Effector memory CD4-positive, alpha-beta T cell (primary cell): Measurements from ENCODE around the gene IQUB.
A peak's percentile ranks its signal among the peaks of the same experiment; 100 is the strongest.

Experiments used
- DNase-seq, 3 donors: peaks; one replicate each; pipeline ENCODE4 v3.0.0-alpha.2; 2020
- H3K27ac ChIP-seq: 2 replicates; pipeline ENCODE4 v1.7.0; 2013; ENCODE audit warnings: mild to moderate bottlenecking, low read length, moderate library complexity; ENCODE audit not compliant: insufficient read depth, poor library complexity, severe bottlenecking
- H3K27me3 ChIP-seq: replicated peaks from 2 replicates; pipeline ENCODE4 v1.7.0; 2013; ENCODE audit warnings: mild to moderate bottlenecking, low read length; ENCODE audit not compliant: insufficient read depth, control insufficient read depth, poor library complexity, severe bottlenecking
- H3K36me3 ChIP-seq: 2 replicates; pipeline ENCODE4 v1.7.0; 2013; ENCODE audit warnings: mild to moderate bottlenecking, low read length, moderate library complexity; ENCODE audit not compliant: control insufficient read depth, insufficient read depth
- H3K4me1 ChIP-seq: 2 replicates; pipeline ENCODE4 v1.7.0; 2013; ENCODE audit warnings: low read length, mild to moderate bottlenecking; ENCODE audit not compliant: control insufficient read depth, insufficient read depth, poor library complexity, severe bottlenecking
- H3K4me3 ChIP-seq: 2 replicates; pipeline ENCODE4 v1.7.0; 2013; ENCODE audit warnings: low read length, low read depth, mild to moderate bottlenecking; ENCODE audit not compliant: insufficient read depth, poor library complexity, severe bottlenecking
- H3K9me3 ChIP-seq: 2 replicates; pipeline ENCODE4 v1.7.0; 2013; ENCODE audit warnings: mild to moderate bottlenecking, low read length, moderate library complexity; ENCODE audit not compliant: control insufficient read depth

The IQUB gene

DNA sequence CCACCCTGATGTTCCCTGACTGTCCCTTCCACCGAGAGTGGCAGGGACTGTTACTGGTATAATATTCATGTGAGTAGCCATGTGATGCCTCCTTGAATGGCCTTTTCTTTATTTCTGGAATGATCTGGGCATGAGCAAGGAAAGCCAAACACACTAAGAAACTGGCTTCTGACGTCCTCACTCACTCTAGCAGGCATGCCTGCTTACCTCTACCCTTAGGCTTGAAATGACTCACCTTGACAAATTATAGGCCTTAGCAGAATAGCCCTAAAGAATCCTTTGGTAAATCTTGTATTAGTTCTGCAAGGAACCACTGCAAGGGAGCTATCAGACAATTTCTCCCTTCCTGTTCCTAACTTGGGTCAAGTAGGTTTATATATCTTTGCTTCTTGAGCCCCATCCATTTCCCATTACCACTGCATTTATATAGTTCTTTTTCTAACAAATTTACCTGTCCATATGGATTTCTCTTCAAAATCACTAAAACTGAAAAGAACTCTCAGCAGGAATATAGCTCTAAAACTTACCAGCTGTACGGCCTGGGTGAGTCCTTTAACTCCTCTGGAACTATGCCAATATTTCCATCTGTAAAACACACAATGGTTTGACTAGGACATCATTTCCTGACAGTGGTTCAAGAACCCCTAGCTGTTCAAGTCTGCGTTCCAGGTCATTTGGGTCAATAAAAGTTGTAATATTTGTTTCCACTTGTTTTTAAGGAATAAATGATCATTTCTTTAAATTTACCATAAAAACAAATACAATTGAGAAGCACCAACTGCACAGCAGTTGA lies 36.2 kb upstream of the IQUB start:
- no peak overlapping the region for H3K27ac ChIP-seq
- H3K4me1 ChIP-seq = no peaks in the 10 kb centered on the region
- DNase-seq = no peak
- H3K4me3 ChIP-seq = no peak overlapping the region
- no peaks in the 10 kb centered on the region for H3K9me3 ChIP-seq
- no peaks in the 10 kb centered on the region for H3K27me3 ChIP-seq
- H3K36me3 ChIP-seq = no peaks in the 10 kb centered on the region

DNA sequence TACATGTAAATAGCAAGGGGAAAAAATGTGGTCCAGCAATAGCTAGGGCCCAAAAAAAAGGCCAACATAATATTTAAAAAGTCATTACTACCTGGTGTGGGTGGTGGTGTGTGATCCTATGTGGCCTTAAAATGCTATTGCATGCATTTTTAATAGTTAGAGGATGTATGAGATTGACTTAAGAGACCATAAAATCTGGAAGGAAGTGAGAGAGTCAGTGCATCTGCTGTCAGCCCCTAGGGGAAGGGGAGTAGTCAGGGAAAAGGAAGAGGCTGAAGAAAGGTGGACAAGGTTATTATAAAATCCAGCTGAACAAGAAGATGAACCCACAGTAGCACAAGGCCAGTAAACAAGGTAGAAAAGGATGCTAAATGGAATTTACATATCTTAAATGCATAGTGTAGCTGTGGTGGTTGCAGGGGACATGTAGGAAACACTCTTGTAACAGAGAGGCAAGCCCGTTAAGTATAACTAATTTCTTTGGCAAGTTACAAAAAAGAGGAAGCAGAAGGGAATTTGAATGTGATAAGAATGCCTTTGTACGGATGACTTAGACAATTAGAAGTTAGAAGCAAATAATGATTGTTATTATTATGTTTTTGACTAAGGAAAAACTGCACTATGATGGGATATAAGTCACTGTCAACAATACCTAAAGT lies 35.1 kb upstream of the IQUB start:
- no peaks in the 10 kb centered on the region for H3K27me3 ChIP-seq
- no peaks in the 10 kb centered on the region for H3K9me3 ChIP-seq
- H3K4me1 ChIP-seq = no peaks in the 10 kb centered on the region
- DNase-seq = no peak
- H3K4me3 ChIP-seq = no peak overlapping the region
- H3K36me3 ChIP-seq = no peaks in the 10 kb centered on the region
- no peak overlapping the region for H3K27ac ChIP-seq

- Histone ChIP-seq H3K36me3 (no peaks in the 10 kb centered on the region), H3K27ac (no peak overlapping the region), H3K9me3 (no peaks in the 10 kb centered on the region), H3K4me3 (no peak overlapping the region), H3K4me1 (no peaks in the 10 kb centered on the region), H3K27me3 (no peaks in the 10 kb centered on the region)
- DNase-seq = no peak
Measured at GRCh38 chr7:123562121-123562520, 27.7 kb upstream of the IQUB start.

DNA sequence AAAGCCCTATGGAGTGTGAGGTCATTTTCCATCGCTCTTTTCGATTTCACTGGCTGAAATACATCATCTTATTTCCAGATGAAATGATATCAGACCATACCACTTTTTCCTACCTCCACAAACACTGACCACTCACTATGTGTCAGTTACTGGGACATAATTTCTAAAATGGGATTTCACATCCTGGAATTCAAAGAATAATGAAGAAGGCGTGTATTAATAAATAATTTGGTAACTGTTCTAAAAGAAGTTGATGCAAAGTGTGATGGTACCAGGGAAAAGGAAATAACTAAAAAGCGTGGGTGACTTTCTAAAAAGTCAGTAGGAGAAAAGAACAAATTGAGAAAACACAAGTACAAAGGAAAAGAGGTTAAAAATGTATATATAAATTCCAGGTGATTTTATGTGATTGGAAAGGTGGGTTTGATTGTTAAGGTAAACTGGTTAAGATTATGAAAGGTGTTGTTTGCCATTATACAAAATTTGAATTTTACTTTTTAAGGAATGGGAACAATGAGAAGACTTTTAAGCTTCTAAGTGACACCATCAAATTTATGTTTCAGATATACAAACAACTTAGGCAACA lies 24.0 kb upstream of the IQUB start:
- Histone ChIP-seq H3K4me3 (peak overlapping the region; percentile 83), H3K27ac (peak overlapping the region; percentile 76), H3K36me3 (no peaks in the 10 kb centered on the region), H3K27me3 (no peaks in the 10 kb centered on the region), H3K4me1 (peaks cover 9% of the 10 kb centered on the region), H3K9me3 (no peaks in the 10 kb centered on the region)
- no peak for DNase-seq

GRCh38 chr7:123557398-123558288 lies 23.2 kb upstream of the IQUB start, which contains the start of gene NDUFA5:
Gene NDUFA5 (minus strand): TSS chr7:123557818. CDS start chr7:123557795, 23 bp downstream.
- peak; percentile 94 to 97 (median 95) for DNase-seq
- Histone ChIP-seq H3K27ac (peak within 1 kb of the TSS; percentile 76), H3K27me3 (no peaks in the 10 kb centered on the region), H3K9me3 (no peaks in the 10 kb centered on the region), H3K4me3 (peak within 1 kb of the TSS; percentile 83), H3K36me3 (peaks cover 5% of the 10 kb centered on the region), H3K4me1 (peaks cover 9% of the 10 kb centered on the region)

DNA sequence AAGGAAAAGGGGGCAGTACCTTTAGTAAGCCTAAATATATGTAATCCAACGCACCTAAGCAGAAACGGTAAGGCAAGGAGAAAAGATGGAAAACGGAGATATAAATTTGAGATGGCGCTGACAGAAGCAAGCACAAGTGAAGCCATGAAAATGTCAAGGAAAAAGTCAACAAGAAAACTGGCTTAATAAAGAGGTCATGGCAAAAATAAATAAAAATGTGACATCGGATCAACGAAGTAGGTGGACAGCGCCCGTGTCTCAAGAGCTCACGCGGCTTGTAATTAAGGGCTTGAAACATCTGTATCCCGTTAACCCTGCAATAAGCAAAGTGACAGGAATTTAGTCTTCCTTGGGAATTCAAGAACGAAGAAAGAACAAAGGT lies 22.6 kb upstream of the IQUB start:
- Histone ChIP-seq H3K36me3 (peaks cover 5% of the 10 kb centered on the region), H3K9me3 (no peaks in the 10 kb centered on the region), H3K4me1 (peaks cover 9% of the 10 kb centered on the region), H3K27ac (peak overlapping the region; percentile 76), H3K4me3 (peak overlapping the region; percentile 83), H3K27me3 (no peaks in the 10 kb centered on the region)
- DNase-seq = no peak

GRCh38 chr7:123555484-123555883 lies 21.1 kb upstream of the IQUB start:
- Histone ChIP-seq H3K27me3 (no peaks in the 10 kb centered on the region), H3K4me1 (peaks cover 9% of the 10 kb centered on the region), H3K36me3 (peaks cover 5% of the 10 kb centered on the region), H3K4me3 (no peak overlapping the region), H3K27ac (no peak overlapping the region), H3K9me3 (no peaks in the 10 kb centered on the region)
- no peak for DNase-seq

DNA sequence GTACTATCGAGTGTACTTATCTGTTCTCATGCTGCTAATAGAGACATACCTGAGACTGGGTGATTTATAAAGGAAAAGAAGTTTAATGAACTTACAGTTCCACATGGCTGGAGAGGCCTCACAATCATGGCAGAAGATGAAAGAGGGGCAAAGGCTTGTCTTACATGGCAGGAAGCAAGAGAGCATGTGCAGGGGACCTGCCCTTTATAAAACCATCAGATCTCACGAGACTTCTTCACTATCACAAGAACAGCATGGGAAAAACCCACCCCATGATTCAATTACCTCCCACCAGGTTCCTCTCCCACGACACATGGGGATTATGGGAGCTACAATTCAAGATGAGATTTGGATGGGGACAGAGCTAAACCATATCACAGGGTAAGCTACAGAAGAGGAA lies 18.8 kb upstream of the IQUB start:
- Histone ChIP-seq H3K4me1 (peaks cover 9% of the 10 kb centered on the region), H3K4me3 (no peak overlapping the region), H3K27ac (no peak overlapping the region), H3K9me3 (no peaks in the 10 kb centered on the region), H3K36me3 (peaks cover 11% of the 10 kb centered on the region), H3K27me3 (no peaks in the 10 kb centered on the region)
- no peak for DNase-seq

DNA sequence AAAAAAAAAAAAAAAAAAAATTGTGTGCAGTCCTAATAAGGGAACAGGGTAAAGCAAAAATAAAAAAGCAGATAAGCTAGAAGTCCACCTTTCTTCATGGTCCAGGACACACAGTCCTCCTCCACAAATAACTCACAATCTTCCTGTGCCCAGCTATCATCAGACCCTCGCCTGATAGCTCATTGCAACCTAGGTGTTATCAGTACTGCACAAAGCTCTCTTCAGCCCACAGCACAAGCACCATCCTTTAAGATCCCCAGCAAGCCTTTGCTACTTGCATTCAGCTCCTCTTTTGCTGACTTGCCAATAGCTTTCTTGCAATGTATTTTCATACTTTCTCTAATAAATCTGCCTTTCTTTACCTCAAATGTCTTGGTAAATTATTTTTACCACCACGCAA lies 18.2 kb upstream of the IQUB start:
- Histone ChIP-seq H3K9me3 (no peaks in the 10 kb centered on the region), H3K4me3 (no peak overlapping the region), H3K27ac (no peak overlapping the region), H3K27me3 (no peaks in the 10 kb centered on the region), H3K4me1 (peaks cover 9% of the 10 kb centered on the region), H3K36me3 (peaks cover 11% of the 10 kb centered on the region)
- no peak for DNase-seq
